Endothelial cell of umbilical vein (primary cell): ENCODE results near the gene UGT1A9. TPM values are rescaled to one million over a fixed set of nuclear protein-coding genes. Genes with fewer than 3 reads are reported as not detected.

ENCODE experiments used
- BruUV-seq: library from RNA; stranded (reverse); fragments of 400-500 nt; replicated peaks from 2 replicates; lab custom pipeline; 2021; lab: Mats Ljungman, UMichigan
- CTCF ChIA-PET: fragments of 300-600, 350-600 bp; sonication (Branson Sonifier 250); formaldehyde crosslinking; loops from one replicate; lab custom pipeline; 2021; ENCODE audit warnings: antibody characterized with exemption, inconsistent platforms; lab: Charles Lee
- POLR2A ChIA-PET: fragments of 300-600, 350-600 bp; sonication (Branson Sonifier 250); formaldehyde crosslinking; loops from one replicate; lab custom pipeline; 2021; ENCODE audit warnings: antibody characterized with exemption, inconsistent platforms; lab: Charles Lee
- DNase-seq: peaks from one replicate; pipeline ENCODE4 v3.0.0-alpha.2; 2011; ENCODE audit warnings: low read depth, low spot score
- FAIRE-seq: peaks from 2 replicates; lab custom pipeline; 2011; peaks lifted over from hg19 to GRCh38; lab: Jason Lieb, UNC
- H2AFZ ChIP-seq: 2 replicates; pipeline ENCODE4 v1.6.0; 2012; ENCODE audit warnings: low read depth, low read length, control low read depth, inconsistent platforms
- H3K27ac ChIP-seq: 2 replicates; pipeline ENCODE4 v1.5.1; 2011; ENCODE audit warnings: low read depth, mild to moderate bottlenecking, control low read depth, low read length, moderate library complexity; ENCODE audit not compliant: insufficient read depth
- H3K27me3 ChIP-seq, 2 experiments: 2 replicates each; pipeline versions ENCODE4 v1.6.0 to v1.6.1; 2011; ENCODE audit warnings: low read length in 2 of 2, mixed read lengths in 1 of 2; ENCODE audit not compliant: control insufficient read depth in 2 of 2, insufficient read depth in 2 of 2
- H3K36me3 ChIP-seq, 2 experiments: 2 replicates in 1 of 2; 3 replicates in 1 of 2; pipeline ENCODE4 v1.5.1; 2011; ENCODE audit warnings: low read length in 2 of 2, mild to moderate bottlenecking in 1 of 2, moderate library complexity in 1 of 2; ENCODE audit not compliant: control insufficient read depth in 2 of 2, insufficient read depth in 2 of 2; ENCODE audit errors: extremely low read depth in 1 of 2
- H3K4me1 ChIP-seq: 3 replicates; pipeline ENCODE4 v1.5.1; 2011; ENCODE audit warnings: mild to moderate bottlenecking, low read length; ENCODE audit not compliant: control insufficient read depth, insufficient read depth; ENCODE audit errors: extremely low read depth
- H3K4me2 ChIP-seq: 2 replicates; pipeline ENCODE4 v1.6.1; 2011; ENCODE audit warnings: low read length, control low read depth, mixed read lengths; ENCODE audit not compliant: insufficient read depth
- H3K4me3 ChIP-seq, 3 experiments: fragments of 200-600 bp in 1 of 3; sonication (generic), shearing (Covaris generic) in 1 of 3; replicated peaks in 1 of 3; 2 replicates each; pipeline ENCODE4 v1.5.1; 2011 to 2016; ENCODE audit warnings: control low read depth in 3 of 3, low read length in 3 of 3, mild to moderate bottlenecking in 2 of 3, inconsistent platforms in 1 of 3, low read depth in 1 of 3, moderate library complexity in 1 of 3; ENCODE audit not compliant: insufficient read depth in 1 of 3
- H3K79me2 ChIP-seq: 2 replicates; pipeline ENCODE4 v1.6.0; 2012; ENCODE audit warnings: low read length, inconsistent platforms; ENCODE audit not compliant: control insufficient read depth, insufficient read depth
- H3K9ac ChIP-seq: replicated peaks from 2 replicates; pipeline ENCODE3; 2011; ENCODE audit warnings: low read length, control low read depth; ENCODE audit not compliant: insufficient read depth; ENCODE audit errors: extremely low read depth
- H3K9me1 ChIP-seq: replicated peaks from 3 replicates; pipeline ENCODE4 v1.6.0; 2011; ENCODE audit warnings: mild to moderate bottlenecking, low read length; ENCODE audit not compliant: control insufficient read depth, insufficient read depth; ENCODE audit errors: extremely low read depth
- H3K9me3 ChIP-seq: replicated peaks from 2 replicates; pipeline ENCODE4 v1.5.1; 2012; ENCODE audit warnings: low read length, inconsistent platforms; ENCODE audit not compliant: control insufficient read depth, insufficient read depth
- H4K20me1 ChIP-seq: replicated peaks from 2 replicates; pipeline ENCODE3; 2011; ENCODE audit warnings: mild to moderate bottlenecking, low read length; ENCODE audit not compliant: control insufficient read depth, insufficient read depth; ENCODE audit errors: extremely low read depth
- CTCF ChIP-seq, 2 donors: IDR thresholded peaks; 1 replicate in 1 of 2; 2 replicates in 1 of 2; pipeline ENCODE4 v1.5.1; 2011; ENCODE audit warnings: low read length in 2 of 2, mild to moderate bottlenecking in 2 of 2, moderate library complexity in 2 of 2, control low read depth in 1 of 2, inconsistent platforms in 1 of 2, low read depth in 1 of 2; ENCODE audit not compliant: insufficient read depth in 1 of 2; ENCODE audit errors: extremely low read depth in 1 of 2
- EZH2 ChIP-seq: IDR thresholded peaks from 2 replicates; pipeline ENCODE4 v1.6.1; 2012; ENCODE audit warnings: borderline replicate concordance, low read depth, mild to moderate bottlenecking, moderate library complexity, low read length, inconsistent platforms; ENCODE audit not compliant: severe bottlenecking
- GATA2 ChIP-seq: IDR thresholded peaks from 2 replicates; pipeline ENCODE4 v1.7.0; 2011; ENCODE audit warnings: low read depth, mild to moderate bottlenecking, moderate library complexity, mixed read lengths, low read length; ENCODE audit not compliant: insufficient read length, insufficient read depth
- JUN ChIP-seq: IDR thresholded peaks from 2 replicates; pipeline ENCODE4 v1.6.1; 2011; ENCODE audit warnings: borderline replicate concordance, low read depth; ENCODE audit not compliant: insufficient read length, insufficient read depth
- POLR2A ChIP-seq: IDR thresholded peaks from 2 replicates; pipeline ENCODE4 v1.6.1; 2012; ENCODE audit warnings: low read depth, mild to moderate bottlenecking, control low read depth, low read length
- POLR2AphosphoS5 ChIP-seq: IDR thresholded peaks from 2 replicates; pipeline ENCODE4 v1.6.1; 2012; ENCODE audit warnings: low read depth, mild to moderate bottlenecking, control low read depth, low read length, moderate library complexity; ENCODE audit not compliant: insufficient read depth
- dilution Hi-C: fragments of 300-500 bp; cut with MboI; formaldehyde crosslinking; loops from one replicate; pipeline ENCODE4 v1.15.0; 2019; ENCODE audit warnings: low sequenced_read_pairs; ENCODE audit not compliant: extremely low pct_ligation_motif_present
- intact Hi-C: fragments of 100-400 bp; cut with micrococcal nuclease; formaldehyde crosslinking; loops from one replicate; pipeline ENCODE4 v1.10.0; 2022
- polyA plus RNA-seq, 4 experiments: library from polyadenylated mRNA; depleted of rRNA in 3 of 4; stranded (reverse) in 3 of 4; unstranded in 1 of 4; fragments of >200 nt; gene quantifications; 2 replicates each; pipeline versions ENCODE4 v1.2.1 to v1.2.3, GENCODE V29; 2011 to 2012; ENCODE audit warnings: missing spikeins in 1 of 4
- total RNA-seq: library from RNA; stranded (reverse); gene quantifications from 2 replicates; pipeline ENCODE4 v1.2.3, GENCODE V29; 2021

The UGT1A9 gene
- total and polyA plus RNA-seq, 2 donors (not counting 3 experiments of a cell fraction or from before 2014, with no cell fraction given) = not detected

- no peak for FAIRE-seq
Measured at GRCh38 chr2:233690444-233690843, 18.7 kb downstream of the UGT1A9 start.

GRCh38 chr2:233691443-233692433 lies 20.0 kb downstream of the UGT1A9 start:
- no peaks in the 10 kb centered on the region for H3K9me3 ChIP-seq
- H3K27me3 ChIP-seq = no peaks in the 10 kb centered on the region
- dilution Hi-C loops = no loop called here
- H3K9me1 ChIP-seq = no peaks in the 10 kb centered on the region
- ChIA-PET POLR2A (no interaction called here), CTCF (no interaction called here)
- H3K9ac ChIP-seq = no peak overlapping the region
- intact Hi-C loops = no loop called here
- no TSS peak for BruUV-seq
- no peak for FAIRE-seq
- no peaks in the 10 kb centered on the region for H4K20me1 ChIP-seq
- DNase-seq = no peak
- H3K4me2 ChIP-seq = no peak overlapping the region
- no peak overlapping the region for H2AFZ ChIP-seq
- peaks cover 17% of the 10 kb centered on the region for H3K4me1 ChIP-seq
- no peak overlapping the region for H3K27ac ChIP-seq
- TF ChIP-seq POLR2AphosphoS5 = no peak
- no peak for TF ChIP-seq CTCF (IDR thresholded peaks at IDR 0.05; ENCODE audit: extremely low read depth in 1 of 2, insufficient read depth in 1 of 2, low read depth in 1 of 2, low read length in 2 of 2)
- no peak for TF ChIP-seq EZH2
- no peak for TF ChIP-seq JUN
- H3K36me3 ChIP-seq = no peaks in the 10 kb centered on the region
- no peak overlapping the region for H3K4me3 ChIP-seq
- H3K79me2 ChIP-seq = no peaks in the 10 kb centered on the region

More at GRCh38 chr2:233690444-233690843, 18.7 kb downstream of the UGT1A9 start:
- no peak overlapping the region for H2AFZ ChIP-seq
- no peaks in the 10 kb centered on the region for H3K9me1 ChIP-seq
- no peak for TF ChIP-seq GATA2
- no peak for TF ChIP-seq JUN
- no peak for TF ChIP-seq EZH2
- TF ChIP-seq POLR2A = no peak
- TF ChIP-seq POLR2AphosphoS5 = no peak
- H3K4me1 ChIP-seq = peaks cover 17% of the 10 kb centered on the region
- no peak overlapping the region for H3K4me3 ChIP-seq
- dilution Hi-C loops (no loop called here), intact Hi-C loops (no loop called here)
- H3K27me3 ChIP-seq = no peaks in the 10 kb centered on the region
- CTCF ChIA-PET = interaction anchor here (1.5 kb wide), 1 partner anchor 21 kb away, joined by 4 read pairs; no protein-coding TSS in a partner anchor
- H3K4me2 ChIP-seq = no peak overlapping the region
- DNase-seq = peak; percentile 45
- no peaks in the 10 kb centered on the region for H3K79me2 ChIP-seq
- H3K9me3 ChIP-seq = no peaks in the 10 kb centered on the region
- BruUV-seq = no TSS peak
- no peaks in the 10 kb centered on the region for H4K20me1 ChIP-seq
- H3K36me3 ChIP-seq = no peaks in the 10 kb centered on the region
- POLR2A ChIA-PET = no interaction called here
- no peak overlapping the region for H3K27ac ChIP-seq
- no peak overlapping the region for H3K9ac ChIP-seq
